DND-41 (cell line): ENCODE results near the gene TSTD2.

Source experiments
- CTCF ChIP-seq: IDR thresholded peaks from 2 replicates; pipeline ENCODE4 v1.5.1; 2012; ENCODE audit warnings: borderline replicate concordance, low read length, moderate library complexity, mild to moderate bottlenecking; ENCODE audit not compliant: poor library complexity, severe bottlenecking; ENCODE audit errors: extremely low read depth
- EZH2 ChIP-seq: IDR thresholded peaks from 3 replicates; pipeline ENCODE4 v1.6.1; 2012; ENCODE audit warnings: borderline replicate concordance, low read depth, mild to moderate bottlenecking, moderate library complexity, low read length, inconsistent platforms; ENCODE audit not compliant: severe bottlenecking

- TF ChIP-seq CTCF (no peak), EZH2 (no peak)
Observed at GRCh38 chr9:97564291-97565175, 68.6 kb downstream of the TSTD2 start.
